Measurements from ENCODE around the gene DCLK1. TPM values are rescaled to one million over a fixed set of nuclear protein-coding genes. Genes with fewer than 3 reads are reported as not detected.

DCLK1 gene
- total and polyA plus RNA-seq, 2 experiments from 2014 or later, result 0.48 to 0.65 TPM

DNA sequence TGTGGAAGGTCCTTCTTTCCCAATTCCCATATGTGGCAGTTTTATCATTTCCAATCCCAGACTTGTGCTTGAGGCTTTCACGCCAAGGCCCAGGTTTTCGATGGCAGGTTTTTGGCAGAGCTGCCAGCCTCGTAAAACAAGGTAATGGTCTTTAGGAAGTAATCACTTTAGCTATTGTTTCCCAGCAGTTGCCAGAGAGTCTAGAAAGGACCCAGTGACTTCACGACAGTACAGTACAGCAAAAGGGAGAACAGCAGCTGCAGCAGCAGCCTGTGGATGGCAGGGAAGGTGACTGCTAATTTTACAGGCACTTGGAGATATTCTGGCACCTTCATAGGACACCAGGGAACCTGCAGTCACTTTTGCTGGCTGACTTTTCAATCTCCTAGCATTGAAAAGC lies 363.1 kb downstream of the DCLK1 start:
- no peaks in the 10 kb centered on the region for H3K9me2 ChIP-seq (ENCODE audit: insufficient read depth)
- 94 to 97% methylated on average over 4 of the region's 4 CpGs for WGBS, 2 experiments (ENCODE audit: low coverage in 1 of 2, low lambda C conversion rate in 2 of 2, missing lambda C conversion rate in 2 of 2)
- H3F3A ChIP-seq (ENCODE audit: insufficient read depth), result peaks cover 25% of the 10 kb centered on the region
- H3K27ac ChIP-seq, result no peak overlapping the region
- H3K4me1 ChIP-seq (ENCODE audit: insufficient read depth), result peaks cover 41% of the 10 kb centered on the region
- no peaks in the 10 kb centered on the region for H3K36me3 ChIP-seq (ENCODE audit: low read depth)
- H3K9me3 ChIP-seq (ENCODE audit: low read depth), result no peaks in the 10 kb centered on the region
- H4K20me1 ChIP-seq (ENCODE audit: insufficient read depth), result no peaks in the 10 kb centered on the region
- no peak overlapping the region for H3K4me3 ChIP-seq
- H3K4me2 ChIP-seq (ENCODE audit: unreplicated experiment), result no peak overlapping the region
- in situ Hi-C loops (cut with MboI), result no loop called here
- H3K9ac ChIP-seq, result no peak overlapping the region
- H3K79me2 ChIP-seq (ENCODE audit: insufficient read depth), result no peaks in the 10 kb centered on the region
- no peak for DNase-seq
- H2AFZ ChIP-seq, result no peak overlapping the region
- no peaks in the 10 kb centered on the region for H3K27me3 ChIP-seq (replicated peaks; ENCODE audit: insufficient read depth)
- no peak for TF ChIP-seq EZH2phosphoT487 (IDR thresholded peaks at IDR 0.05; ENCODE audit: insufficient read depth, low read depth)
- TF ChIP-seq EZH2 (IDR thresholded peaks at IDR 0.05; ENCODE audit: insufficient read depth, poor library complexity, severe bottlenecking), result no peak

DNA sequence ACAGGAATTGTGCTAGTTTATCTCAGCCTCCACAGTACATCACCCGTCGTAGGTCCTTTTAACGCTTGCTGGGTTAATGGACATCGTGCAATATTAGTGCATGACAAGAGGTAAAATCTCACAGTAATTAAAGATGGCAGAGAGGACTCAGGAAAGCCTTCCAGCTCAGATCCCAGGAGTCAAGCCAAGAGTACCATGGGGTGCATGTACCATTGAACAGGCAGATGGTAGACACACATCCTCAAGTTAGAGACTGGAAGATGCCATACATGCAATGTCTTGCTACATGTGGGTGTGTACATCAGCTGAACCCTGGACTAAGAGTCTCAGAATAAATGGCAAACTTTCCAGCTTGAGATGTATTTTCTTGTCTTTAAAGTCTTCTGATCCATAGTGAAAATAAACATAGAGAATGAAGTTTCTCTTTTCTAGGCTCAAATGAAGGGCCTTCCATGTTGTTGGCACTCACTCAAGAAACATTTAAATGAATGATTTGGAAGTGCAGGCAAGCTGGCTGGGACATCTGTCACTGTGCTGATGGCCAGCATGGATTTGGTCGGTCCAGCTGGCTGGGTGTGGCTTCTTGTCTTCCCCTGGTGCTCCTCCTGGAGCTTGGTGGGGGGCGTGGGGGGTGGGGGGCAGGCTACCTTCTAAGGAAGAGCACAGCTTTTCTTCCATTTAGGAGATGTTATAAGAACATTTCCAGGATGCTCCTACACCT lies 363.8 kb downstream of the DCLK1 start:
- Histone ChIP-seq H3K27ac (no peak overlapping the region), H3K4me3 (no peak overlapping the region), H3K9me3 (ENCODE audit: low read depth) (no peaks in the 10 kb centered on the region), H3K36me3 (ENCODE audit: low read depth) (no peaks in the 10 kb centered on the region), H3K4me2 (ENCODE audit: unreplicated experiment) (no peak overlapping the region), H4K20me1 (ENCODE audit: insufficient read depth) (no peaks in the 10 kb centered on the region), H3K4me1 (ENCODE audit: insufficient read depth) (peaks cover 35% of the 10 kb centered on the region), H3K9me2 (ENCODE audit: insufficient read depth) (no peaks in the 10 kb centered on the region), H3F3A (ENCODE audit: insufficient read depth) (peaks cover 22% of the 10 kb centered on the region), H3K79me2 (ENCODE audit: insufficient read depth) (no peaks in the 10 kb centered on the region), H3K9ac (no peak overlapping the region), H3K27me3 (replicated peaks; ENCODE audit: insufficient read depth) (no peaks in the 10 kb centered on the region), H2AFZ (no peak overlapping the region)
- WGBS, 2 experiments (ENCODE audit: low coverage in 1 of 2, low lambda C conversion rate in 2 of 2, missing lambda C conversion rate in 2 of 2), result 71 to 79% methylated on average over 6 of the region's 6 CpGs
- DNase-seq, result no peak
- TF ChIP-seq EZH2phosphoT487 (IDR thresholded peaks at IDR 0.05; ENCODE audit: insufficient read depth, low read depth), result no peak
- TF ChIP-seq EZH2 (IDR thresholded peaks at IDR 0.05; ENCODE audit: insufficient read depth, poor library complexity, severe bottlenecking), result no peak
- in situ Hi-C loops (cut with MboI), result no loop called here

DNA sequence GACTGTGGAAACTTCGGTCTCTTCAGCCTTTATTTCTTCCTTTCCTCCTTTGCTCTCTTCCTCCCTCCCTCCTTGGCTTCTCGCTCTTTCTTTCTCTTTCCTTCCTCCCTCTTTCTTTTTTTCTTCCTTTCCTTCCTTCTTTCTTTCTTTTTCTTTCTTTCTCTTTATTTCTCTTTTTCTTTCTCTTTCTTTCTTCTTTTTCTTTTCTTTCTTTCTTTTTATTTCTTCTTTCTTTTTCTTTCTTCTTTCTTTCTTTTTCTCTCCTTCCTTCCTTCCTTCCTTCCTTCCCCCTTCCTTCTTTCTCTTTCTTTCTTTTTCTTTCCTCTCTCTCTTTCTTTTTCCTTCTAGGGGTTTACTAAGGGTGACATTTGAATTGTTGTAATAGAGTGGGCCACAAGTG lies 364.5 kb downstream of the DCLK1 start:
- in situ Hi-C loops (cut with MboI), result no loop called here

DNA sequence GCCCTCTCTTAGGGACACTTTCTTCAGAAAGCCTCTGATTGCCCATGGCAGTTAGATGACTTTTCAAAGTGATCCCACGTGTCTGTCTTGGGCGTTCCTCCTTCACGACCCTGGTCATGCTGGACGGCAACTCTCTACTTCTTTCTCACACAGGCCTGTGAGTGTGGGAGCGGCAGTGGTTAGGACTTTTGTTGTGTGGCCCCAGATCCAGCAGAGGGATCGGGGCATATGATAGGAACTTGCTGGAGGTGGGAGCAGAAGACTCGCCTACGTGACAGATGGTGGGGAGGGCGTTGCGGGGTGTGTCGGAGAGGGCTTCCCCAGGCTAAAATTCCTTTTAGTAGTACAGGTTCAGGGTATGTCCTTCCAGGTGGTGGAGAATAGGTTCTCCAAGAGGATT lies 365.2 kb downstream of the DCLK1 start:
- Histone ChIP-seq H3K36me3 (ENCODE audit: low read depth) (no peaks in the 10 kb centered on the region), H4K20me1 (ENCODE audit: insufficient read depth) (no peaks in the 10 kb centered on the region), H3K9me3 (ENCODE audit: low read depth) (no peaks in the 10 kb centered on the region), H3K4me3 (no peak overlapping the region), H3K79me2 (ENCODE audit: insufficient read depth) (no peaks in the 10 kb centered on the region), H3K27me3 (replicated peaks; ENCODE audit: insufficient read depth) (no peaks in the 10 kb centered on the region), H2AFZ (no peak overlapping the region; the same call in 1 of the 2 replicates), H3F3A (ENCODE audit: insufficient read depth) (peaks cover 11% of the 10 kb centered on the region), H3K27ac (no peak overlapping the region), H3K9ac (no peak overlapping the region), H3K4me1 (ENCODE audit: insufficient read depth) (peaks cover 20% of the 10 kb centered on the region), H3K4me2 (ENCODE audit: unreplicated experiment) (no peak overlapping the region), H3K9me2 (ENCODE audit: insufficient read depth) (no peaks in the 10 kb centered on the region)
- WGBS, 2 experiments (ENCODE audit: low coverage in 1 of 2, low lambda C conversion rate in 2 of 2, missing lambda C conversion rate in 2 of 2), result 89 to 91% methylated on average over 11 of the region's 11 CpGs
- in situ Hi-C loops (cut with MboI), result no loop called here
- DNase-seq, result no peak
- TF ChIP-seq EZH2 (IDR thresholded peaks at IDR 0.05; ENCODE audit: insufficient read depth, poor library complexity, severe bottlenecking) (no peak), EZH2phosphoT487 (IDR thresholded peaks at IDR 0.05; ENCODE audit: insufficient read depth, low read depth) (no peak)

More for the DNA sequence above, 364.5 kb downstream of the DCLK1 start:
- Histone ChIP-seq H3K9me2 (ENCODE audit: insufficient read depth) (no peaks in the 10 kb centered on the region), H2AFZ (no peak overlapping the region), H3K4me1 (ENCODE audit: insufficient read depth) (peaks cover 27% of the 10 kb centered on the region), H3K9ac (no peak overlapping the region), H3K9me3 (ENCODE audit: low read depth) (no peaks in the 10 kb centered on the region), H3K79me2 (ENCODE audit: insufficient read depth) (no peaks in the 10 kb centered on the region), H3K4me3 (no peak overlapping the region), H3K4me2 (ENCODE audit: unreplicated experiment) (no peak overlapping the region), H4K20me1 (ENCODE audit: insufficient read depth) (no peaks in the 10 kb centered on the region), H3K27me3 (replicated peaks; ENCODE audit: insufficient read depth) (no peaks in the 10 kb centered on the region), H3F3A (ENCODE audit: insufficient read depth) (peaks cover 15% of the 10 kb centered on the region), H3K27ac (no peak overlapping the region), H3K36me3 (ENCODE audit: low read depth) (no peaks in the 10 kb centered on the region)
- no peak for DNase-seq
- TF ChIP-seq EZH2phosphoT487 (IDR thresholded peaks at IDR 0.05; ENCODE audit: insufficient read depth, low read depth) (no peak), EZH2 (IDR thresholded peaks at IDR 0.05; ENCODE audit: insufficient read depth, poor library complexity, severe bottlenecking) (no peak)
- WGBS, 2 experiments (ENCODE audit: low coverage in 1 of 2, low lambda C conversion rate in 2 of 2, missing lambda C conversion rate in 2 of 2), result 69 to 72% methylated on average over 2 of the region's 2 CpGs
